Hematopoietic multipotent progenitor cell treated with erythropoietin and hydrocortisone succinate and interleukin-3 and kit ligand, for 15 days (in vitro differentiated cells): ENCODE measurements around the gene LOXL1.

Experiments
- DNase-seq: peaks from one replicate; pipeline ENCODE4 v3.0.0-alpha.2; 2015; ENCODE audit warnings: low spot score

Gene LOXL1

GRCh38 chr15:73900095-73900712, 26.1 kb upstream of the LOXL1 start:
- DNase-seq = no peak

GRCh38 chr15:73901126-73901810, 25.0 kb upstream of the LOXL1 start:
- no peak for DNase-seq

GRCh38 chr15:73902121-73903020, 23.9 kb upstream of the LOXL1 start:
- no peak for DNase-seq

GRCh38 chr15:73904026-73904815, 22.0 kb upstream of the LOXL1 start:
- no peak for DNase-seq

- DNase-seq = no peak
Measured at GRCh38 chr15:73905225-73905827, 20.9 kb upstream of the LOXL1 start.

GRCh38 chr15:73906346-73907034, 19.8 kb upstream of the LOXL1 start:
- DNase-seq = no peak

GRCh38 chr15:73907035-73907408, 19.2 kb upstream of the LOXL1 start:
- DNase-seq = no peak

GRCh38 chr15:73908030-73908821, 18.0 kb upstream of the LOXL1 start:
- DNase-seq = peak; percentile 53

GRCh38 chr15:73908822-73909122, 17.5 kb upstream of the LOXL1 start:
- no peak for DNase-seq

GRCh38 chr15:73909651-73910050, 16.6 kb upstream of the LOXL1 start:
- no peak for DNase-seq

GRCh38 chr15:73910522-73911303, 15.5 kb upstream of the LOXL1 start:
- no peak for DNase-seq

GRCh38 chr15:73912030-73912596, 14.1 kb upstream of the LOXL1 start:
- no peak for DNase-seq

- no peak for DNase-seq
Measured at GRCh38 chr15:73914145-73914544, 12.1 kb upstream of the LOXL1 start.

- DNase-seq = no peak
Measured at GRCh38 chr15:73915082-73915481, 11.2 kb upstream of the LOXL1 start.

GRCh38 chr15:73918784-73919183, 7.5 kb upstream of the LOXL1 start:
- no peak for DNase-seq

GRCh38 chr15:73919706-73920105, 6.6 kb upstream of the LOXL1 start:
- no peak for DNase-seq

- DNase-seq = no peak
Measured at GRCh38 chr15:73921254-73921925, 4.9 kb upstream of the LOXL1 start.
